GM18868 (cell line): ENCODE results near the gene LMX1B.

Experiments
- ATAC-seq: cut with Tn5 transposase; IDR thresholded peaks from one replicate; pipeline ENCODE4 v1.9.1; 2021; ENCODE audit warnings: mild to moderate bottlenecking, moderate library complexity; ENCODE audit not compliant: unreplicated experiment

LMX1B gene

GRCh38 chr9:126630458-126631237 lies 16.9 kb downstream of the LMX1B start:
- ATAC-seq = no peak

- no peak for ATAC-seq
Measured at GRCh38 chr9:126631254-126631653, 17.5 kb downstream of the LMX1B start.

GRCh38 chr9:126633881-126634558 lies 20.3 kb downstream of the LMX1B start:
- no peak for ATAC-seq

- ATAC-seq = no peak
Measured at GRCh38 chr9:126635061-126635460, 21.3 kb downstream of the LMX1B start.

DNA sequence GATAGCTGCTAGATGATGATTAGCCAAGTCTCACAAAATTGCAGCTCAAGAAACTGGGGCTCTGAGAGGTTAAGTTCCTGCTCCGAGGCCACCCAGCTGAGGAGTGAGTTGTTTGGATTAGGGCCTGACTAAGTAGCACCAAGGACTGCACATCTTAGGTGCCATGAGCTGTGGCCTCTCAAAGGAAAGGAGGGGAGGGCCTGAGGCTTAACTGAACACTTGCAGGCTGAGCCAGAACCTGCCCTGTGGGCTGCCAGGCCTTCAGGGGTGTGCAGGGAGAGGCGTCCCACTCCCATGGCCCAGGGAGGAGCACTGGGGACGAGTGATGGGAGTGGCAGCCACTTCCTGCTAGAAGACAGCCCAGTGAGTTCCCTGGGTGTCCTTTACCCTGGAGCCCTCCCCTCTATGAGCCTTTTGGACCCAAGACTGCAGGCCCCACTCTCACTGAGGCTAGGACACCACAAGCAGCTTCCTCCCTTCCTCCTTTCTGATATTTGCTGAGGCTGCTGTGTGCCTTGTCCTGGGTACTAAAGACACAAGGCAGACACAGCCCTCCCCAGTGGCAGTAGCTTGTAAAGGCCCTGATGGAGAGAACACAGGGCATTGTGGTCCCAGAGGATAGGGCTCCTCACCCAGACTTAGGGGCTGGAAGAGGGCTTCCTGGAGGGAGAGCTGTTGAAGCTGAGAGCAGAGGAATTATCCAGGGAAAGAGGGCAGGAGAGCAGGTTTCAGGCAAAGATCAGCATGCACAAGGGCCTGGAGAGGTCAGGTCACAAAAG lies 22.1 kb downstream of the LMX1B start:
- ATAC-seq = no peak

GRCh38 chr9:126636983-126637798 lies 23.5 kb downstream of the LMX1B start:
- ATAC-seq = no peak

DNA sequence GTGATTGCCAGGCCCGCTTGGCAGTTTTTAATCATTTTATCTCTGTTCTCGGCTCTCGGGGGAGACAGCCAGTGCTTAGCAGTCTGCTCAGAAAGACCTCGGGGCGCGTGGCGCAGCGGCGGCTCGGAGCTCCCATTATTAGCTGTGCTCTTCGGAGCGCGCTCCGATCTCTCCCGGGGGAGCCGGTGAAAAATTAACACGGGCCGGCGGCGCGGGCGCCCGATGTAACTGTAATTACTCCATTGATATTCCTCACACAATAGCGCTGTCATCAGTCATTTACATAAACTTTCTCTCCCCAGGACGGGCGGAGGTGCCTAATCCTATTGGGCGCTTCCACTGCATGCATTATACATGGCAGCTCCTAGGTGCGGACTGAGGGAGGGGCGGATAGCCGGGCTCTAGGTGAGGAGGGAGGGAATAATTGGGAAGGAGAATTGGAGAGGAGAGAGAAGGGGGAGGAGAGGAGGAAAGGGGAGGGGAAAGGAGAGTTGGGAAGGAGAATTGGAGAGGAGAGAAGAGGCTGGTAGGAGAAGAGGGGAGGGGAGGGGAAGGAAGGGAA lies 24.9 kb downstream of the LMX1B start:
- no peak for ATAC-seq

- no peak for ATAC-seq
Measured at GRCh38 chr9:126639318-126640000, 25.7 kb downstream of the LMX1B start.

- ATAC-seq = no peak
Measured at GRCh38 chr9:126641118-126641851, 27.6 kb downstream of the LMX1B start.

GRCh38 chr9:126642010-126642744 lies 28.4 kb downstream of the LMX1B start:
- ATAC-seq = no peak

DNA sequence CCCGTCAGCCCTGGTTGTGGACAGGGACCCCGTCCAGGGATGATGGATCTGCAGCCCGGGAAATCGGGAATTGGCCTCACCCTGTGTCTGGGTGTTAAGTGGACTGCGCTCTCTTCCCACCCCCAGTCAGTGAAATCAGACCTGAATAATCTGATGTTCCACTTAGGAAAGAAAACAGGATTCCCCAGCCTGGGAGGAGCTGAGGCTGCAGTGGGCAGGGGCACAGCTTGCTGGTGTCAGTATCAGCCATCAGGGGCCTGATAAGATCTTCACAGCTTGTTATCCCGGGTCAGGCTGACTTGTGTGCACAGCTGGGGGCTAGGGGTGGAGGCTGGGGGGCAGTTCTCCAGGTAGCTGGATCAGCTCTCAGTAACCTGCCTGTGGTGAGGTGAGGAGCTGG lies 29.1 kb downstream of the LMX1B start:
- no peak for ATAC-seq

GRCh38 chr9:126643945-126644527 lies 30.3 kb downstream of the LMX1B start:
- no peak for ATAC-seq

DNA sequence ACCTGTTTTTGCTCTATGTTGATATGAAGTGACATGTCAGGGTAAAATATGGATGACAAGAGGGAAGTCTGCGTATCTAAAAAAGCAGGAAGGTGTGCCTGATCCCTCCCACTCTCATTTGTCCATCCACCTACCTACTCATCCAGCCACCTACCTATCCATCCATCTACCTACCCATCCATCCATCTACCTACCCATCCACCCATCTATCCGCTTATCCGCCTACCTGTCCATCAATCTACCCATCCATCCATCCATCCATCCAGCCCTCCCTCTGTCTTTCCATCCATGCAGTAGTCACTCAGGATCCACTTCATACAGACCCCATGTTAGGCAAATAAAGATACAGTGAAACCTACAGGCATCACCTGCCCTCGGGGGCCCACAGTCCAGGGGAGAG lies 32.4 kb downstream of the LMX1B start:
- no peak for ATAC-seq

GRCh38 chr9:126647585-126648411 lies 34.1 kb downstream of the LMX1B start:
- ATAC-seq = no peak

DNA sequence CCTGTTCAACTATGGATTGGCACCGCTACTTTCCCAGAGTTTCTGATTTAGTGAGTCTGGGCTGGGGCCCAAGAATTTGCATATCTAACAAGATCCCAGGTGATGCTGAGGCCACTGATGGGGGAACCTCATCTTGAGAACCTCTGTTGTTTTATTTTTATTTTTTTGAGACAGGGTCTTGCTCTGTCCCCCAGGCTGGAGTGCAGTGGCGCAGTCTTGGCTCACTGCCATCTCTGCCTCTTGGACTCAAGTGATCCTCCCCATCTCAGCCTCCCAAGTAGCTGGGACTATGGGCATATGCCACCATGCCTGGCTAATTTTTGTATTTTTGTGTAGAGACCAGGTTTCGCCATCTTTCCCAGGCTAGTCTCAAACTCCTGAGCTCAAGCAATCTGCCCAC lies 35.7 kb downstream of the LMX1B start:
- no peak for ATAC-seq

DNA sequence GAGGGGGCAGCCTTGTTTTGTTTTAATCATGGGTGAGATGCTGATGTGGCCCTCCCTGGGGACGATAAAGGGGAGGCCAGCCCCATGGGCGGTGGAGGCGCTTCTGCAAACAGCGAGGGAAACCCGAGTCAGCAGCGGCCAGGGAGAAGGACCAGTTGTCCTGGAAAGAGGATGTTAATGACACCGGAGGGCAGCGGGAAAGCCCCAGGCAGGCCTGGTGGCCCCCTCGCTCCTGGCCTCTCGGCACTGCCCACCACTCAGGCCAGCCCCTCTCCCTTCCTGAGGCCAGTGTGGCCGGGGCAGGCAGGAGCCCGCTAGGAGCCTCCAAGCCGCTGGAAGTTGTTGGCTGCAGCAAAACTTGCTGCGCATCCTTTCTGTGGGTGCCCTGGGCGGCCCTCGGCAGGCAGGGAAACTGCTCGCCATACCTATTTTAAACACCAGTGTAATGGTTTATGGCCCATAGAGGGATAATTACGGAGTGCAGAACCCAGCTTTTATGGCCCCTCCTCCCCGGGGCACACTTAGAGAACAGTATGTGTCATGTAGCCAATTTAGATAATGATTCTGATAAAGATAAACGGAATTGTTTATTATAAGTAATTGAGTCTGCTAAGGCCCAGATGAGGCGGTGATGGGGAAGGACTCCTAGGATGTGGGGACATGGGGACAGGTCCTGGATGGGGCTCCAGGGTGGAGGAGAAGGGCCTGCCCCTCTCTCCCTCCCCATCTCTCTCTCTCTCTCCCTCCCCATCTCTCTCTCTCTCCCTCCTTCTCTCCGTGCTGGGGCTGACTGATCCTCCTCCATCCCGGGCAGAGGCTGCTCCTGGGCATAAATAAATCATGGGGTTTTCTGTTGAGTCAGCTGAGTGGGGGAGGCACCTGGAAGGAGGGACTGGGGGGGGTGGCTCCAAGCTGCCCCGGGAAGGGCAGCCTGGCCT lies 36.9 kb downstream of the LMX1B start:
- ATAC-seq = no peak
